Activated CD4-positive, alpha-beta T cell treated with anti-CD3 and anti-CD28 coated beads, Interleukin-2, amount 10 ng/mL, durations not matched to agents 24 days and 14 days (primary cell): ENCODE data around the gene TBX21. TPM values are rescaled to one million over a fixed set of nuclear protein-coding genes. Genes with fewer than 3 reads are reported as not detected.

ENCODE experiments used
- DNase-seq: peaks from one replicate; pipeline ENCODE4 v3.0.0; 2022
- H3K27ac Mint-ChIP-seq: one replicate; pipeline ENCODE4 v1.8.0; 2022; ENCODE audit warnings: mild to moderate bottlenecking, mixed read lengths
- H3K27me3 Mint-ChIP-seq: one replicate; pipeline ENCODE4 v1.8.0; 2022; ENCODE audit warnings: mixed read lengths
- H3K36me3 Mint-ChIP-seq: one replicate; pipeline ENCODE4 v1.8.0; 2022; ENCODE audit warnings: low read depth, mild to moderate bottlenecking, mixed read lengths
- H3K4me1 Mint-ChIP-seq: one replicate; pipeline ENCODE4 v1.8.0; 2021; ENCODE audit warnings: mixed read lengths
- H3K4me3 Mint-ChIP-seq: one replicate; pipeline ENCODE4 v1.8.0; 2022; ENCODE audit warnings: mild to moderate bottlenecking, moderate library complexity, mixed read lengths
- H3K9me3 Mint-ChIP-seq: one replicate; pipeline ENCODE4 v1.8.0; 2021; ENCODE audit warnings: mixed read lengths
- intact Hi-C: fragments of 100-400 bp; cut with micrococcal nuclease; formaldehyde crosslinking; loops from one replicate; pipeline ENCODE4 v1.15.1; 2023
- total RNA-seq: library from RNA; stranded (reverse); gene quantifications from 2 replicates; pipeline ENCODE4 v1.2.3, GENCODE V29; 2022

The TBX21 gene
- total RNA-seq, 1 donor from 2014 or later, result 66.4 TPM

DNA sequence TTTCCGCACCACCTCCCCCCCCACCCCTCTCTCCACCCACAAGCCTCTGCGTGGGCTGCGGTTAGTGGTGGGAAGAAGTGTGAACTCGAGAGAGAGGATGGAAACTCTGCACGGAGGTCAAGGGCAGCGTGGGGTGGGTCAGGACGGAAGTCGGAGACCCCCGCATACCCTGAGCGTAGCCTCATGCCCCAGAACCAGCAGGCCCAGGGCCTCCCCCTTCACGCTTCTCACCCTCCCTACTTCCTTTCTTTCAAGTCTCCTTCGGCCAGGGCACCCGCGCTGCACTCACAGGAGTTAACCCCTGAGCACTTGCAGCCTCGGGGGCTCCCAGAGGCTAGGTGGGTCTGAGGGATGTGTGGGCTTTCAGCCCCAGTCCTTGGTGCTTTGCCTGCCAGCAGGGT, 29.8 kb upstream of the TBX21 start:
- Mint-ChIP-seq H3K27me3 (no peaks in the 10 kb centered on the region), H3K9me3 (no peaks in the 10 kb centered on the region), H3K4me3 (peak overlapping the region; percentile 79), H3K27ac (peak overlapping the region; percentile 87), H3K36me3 (peaks cover 17% of the 10 kb centered on the region), H3K4me1 (peaks cover 76% of the 10 kb centered on the region)
- intact Hi-C loops, result no loop called here
- DNase-seq, result peak; percentile 83

DNA sequence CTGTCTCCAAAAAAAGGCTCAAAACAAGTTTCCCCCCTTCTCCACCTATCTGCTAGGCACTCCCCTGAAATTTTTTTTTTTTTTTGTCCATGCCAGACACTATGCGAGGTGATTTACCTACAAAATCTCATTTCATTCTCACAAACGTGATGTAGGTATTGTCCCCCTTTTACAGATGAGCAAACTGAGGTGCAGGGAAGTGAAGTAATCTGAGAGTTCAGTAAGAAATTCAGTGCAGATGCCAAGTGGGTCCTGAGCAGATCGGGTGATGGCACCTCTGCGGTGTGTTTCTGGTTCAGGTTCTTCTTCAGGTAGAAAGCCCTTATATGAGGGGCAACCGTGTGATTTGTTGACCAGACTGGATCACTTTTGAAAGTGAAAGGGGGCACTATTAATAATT, 29.4 kb upstream of the TBX21 start:
- Mint-ChIP-seq H3K4me3 (peak overlapping the region; percentile 79), H3K27me3 (no peaks in the 10 kb centered on the region), H3K4me1 (peaks cover 75% of the 10 kb centered on the region), H3K36me3 (peaks cover 16% of the 10 kb centered on the region), H3K27ac (peak overlapping the region; percentile 87), H3K9me3 (no peaks in the 10 kb centered on the region)
- intact Hi-C loops, result no loop called here
- DNase-seq, result no peak

DNA sequence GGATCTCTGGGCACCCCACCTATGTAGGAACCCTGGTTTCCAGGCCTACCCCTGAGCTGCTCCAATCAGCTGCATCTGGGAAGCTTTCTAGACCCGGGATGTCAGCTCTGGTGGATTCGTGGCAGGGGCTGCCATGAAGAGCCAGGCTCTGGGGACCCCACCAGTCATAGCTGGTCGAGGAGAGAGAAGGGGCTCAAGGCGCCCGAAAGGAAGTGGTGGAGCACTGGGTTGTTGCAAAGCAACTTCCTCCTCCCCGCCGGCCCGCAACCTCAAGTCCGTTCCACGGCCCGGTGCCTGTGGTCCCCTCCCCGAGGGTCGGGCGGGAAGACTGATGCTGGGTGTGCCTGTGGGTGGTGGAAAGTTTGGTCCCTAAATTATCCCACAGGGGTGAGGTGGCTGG, 28.9 kb upstream of the TBX21 start:
- peak overlapping the region; percentile 79 for H3K4me3 Mint-ChIP-seq
- peaks cover 70% of the 10 kb centered on the region for H3K4me1 Mint-ChIP-seq
- peak; percentile 72 for DNase-seq
- H3K27me3 Mint-ChIP-seq, result no peaks in the 10 kb centered on the region
- intact Hi-C loops, result no loop called here
- H3K9me3 Mint-ChIP-seq, result no peaks in the 10 kb centered on the region
- H3K27ac Mint-ChIP-seq, result peak overlapping the region; percentile 87
- H3K36me3 Mint-ChIP-seq, result peaks cover 14% of the 10 kb centered on the region

DNA sequence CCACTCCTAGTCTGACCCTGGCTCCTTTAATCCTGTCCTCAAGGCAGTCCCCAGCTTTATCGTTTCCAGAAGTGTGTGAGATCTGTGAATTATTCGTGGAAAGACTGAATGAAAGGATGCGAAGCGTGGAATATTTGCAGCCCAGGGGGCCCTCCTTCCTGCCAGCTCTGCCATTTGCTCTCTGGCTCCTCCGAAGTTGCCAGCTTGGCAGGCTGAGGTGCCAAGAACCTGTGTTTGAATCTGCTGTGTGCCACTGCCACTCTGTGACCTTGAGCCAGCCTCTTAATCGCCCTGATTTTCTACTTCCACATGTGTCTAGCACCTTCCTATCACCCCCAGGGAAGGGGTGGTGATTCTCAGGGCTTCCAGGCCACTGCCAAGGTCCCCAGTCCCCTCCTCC, 28.3 kb upstream of the TBX21 start:
- H3K9me3 Mint-ChIP-seq, result no peaks in the 10 kb centered on the region
- DNase-seq, result peak; percentile 55
- intact Hi-C loops, result loop anchor here (1.0 kb wide), 1 partner anchor 31 kb away; no protein-coding TSS in a partner anchor
- H3K4me3 Mint-ChIP-seq, result peak overlapping the region; percentile 79
- peaks cover 12% of the 10 kb centered on the region for H3K36me3 Mint-ChIP-seq
- peaks cover 69% of the 10 kb centered on the region for H3K4me1 Mint-ChIP-seq
- no peaks in the 10 kb centered on the region for H3K27me3 Mint-ChIP-seq
- H3K27ac Mint-ChIP-seq, result peak overlapping the region; percentile 98

DNA sequence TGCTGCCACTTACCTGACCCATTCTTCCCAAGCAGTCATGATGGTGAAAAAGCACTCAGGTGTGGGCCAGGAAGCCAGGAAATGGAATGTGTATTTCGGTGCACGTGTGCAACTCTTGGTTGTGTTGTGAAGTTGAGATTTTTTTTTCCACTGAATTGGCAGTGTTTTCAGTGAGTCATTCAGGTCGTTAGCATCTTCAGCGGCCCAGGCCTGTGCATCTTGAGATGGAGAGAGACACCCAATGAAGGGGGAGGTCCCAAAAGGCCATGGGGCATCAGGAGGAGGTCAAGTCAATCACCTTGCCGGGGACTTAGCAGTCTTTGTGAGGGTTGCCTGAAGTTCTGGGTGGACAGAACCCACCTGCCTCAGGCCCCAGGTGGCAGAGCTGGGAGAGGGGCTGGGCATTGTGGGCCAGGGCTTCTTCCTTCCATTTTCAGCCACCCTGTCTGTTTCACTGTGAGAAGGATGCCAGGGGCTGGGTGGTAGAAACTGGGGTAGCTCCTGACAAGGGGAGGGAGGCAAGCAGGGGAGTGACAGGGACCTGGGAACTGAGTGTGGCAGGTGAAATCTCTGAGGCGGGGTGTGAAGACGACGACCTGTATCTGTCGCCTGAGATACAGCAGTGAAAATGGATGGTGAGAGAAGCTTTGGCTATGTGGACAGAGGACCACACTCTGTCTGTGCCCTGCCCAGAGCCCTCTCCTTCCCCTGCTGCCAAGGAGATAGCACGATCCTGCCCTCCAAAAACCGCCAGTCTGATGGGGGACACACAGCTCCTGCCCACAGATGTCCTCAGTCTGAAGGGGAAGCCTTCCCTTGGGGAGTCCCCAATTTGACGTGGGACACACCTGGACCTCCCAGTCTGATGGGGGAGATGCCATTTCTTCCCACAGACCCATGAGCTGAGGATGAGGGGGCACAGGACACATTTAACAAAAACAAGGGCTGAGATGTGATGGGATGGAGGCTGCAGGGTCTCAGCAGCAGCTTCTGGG, 27.2 kb upstream of the TBX21 start:
- intact Hi-C loops, result loop anchor here (1.0 kb wide), 2 partner anchors 13 to 29 kb away; no protein-coding TSS in a partner anchor
- Mint-ChIP-seq H3K9me3 (no peaks in the 10 kb centered on the region), H3K4me3 (peak overlapping the region; percentile 79), H3K4me1 (peaks cover 73% of the 10 kb centered on the region), H3K27me3 (no peaks in the 10 kb centered on the region), H3K36me3 (peaks cover 13% of the 10 kb centered on the region), H3K27ac (peak overlapping the region; percentile 98)
- DNase-seq, result peak; percentile 82

DNA sequence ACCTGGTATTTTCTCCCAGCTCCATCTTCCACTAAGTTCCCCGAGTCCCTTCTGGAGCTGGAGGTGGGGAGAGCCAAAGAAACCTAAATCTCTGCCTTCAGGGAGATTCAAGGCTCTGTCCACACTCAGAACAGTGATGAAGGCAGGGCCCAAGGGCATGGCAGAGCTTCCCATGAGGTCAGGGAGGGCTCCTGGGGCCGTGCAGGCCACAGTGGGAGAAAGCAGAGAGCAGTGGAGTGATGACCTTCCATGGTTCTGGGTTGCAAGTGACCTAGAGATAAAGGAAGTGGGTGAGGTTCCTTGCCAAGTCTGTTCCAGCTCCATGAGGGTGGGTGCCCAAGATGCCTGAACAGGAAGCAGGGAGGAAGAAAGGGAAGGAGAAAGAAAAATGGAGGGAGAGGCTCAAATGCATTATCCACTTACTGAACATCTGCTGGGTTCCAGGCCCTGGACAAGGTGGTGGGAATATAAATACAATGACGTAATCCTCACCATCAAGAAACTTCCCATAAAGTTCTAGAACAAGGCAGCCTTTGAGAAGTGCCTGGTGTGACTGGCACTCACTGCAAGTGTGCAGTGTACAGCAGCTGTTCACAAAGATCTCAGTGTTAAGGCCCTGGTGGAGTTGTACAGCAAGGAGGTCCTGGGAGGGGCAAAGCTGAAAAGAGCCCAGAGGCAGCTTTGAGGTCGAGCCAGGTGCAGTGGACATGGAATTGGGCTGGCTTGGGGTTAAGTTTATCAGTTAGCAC, 25.8 kb upstream of the TBX21 start:
- no peaks in the 10 kb centered on the region for H3K9me3 Mint-ChIP-seq
- H3K27me3 Mint-ChIP-seq, result no peaks in the 10 kb centered on the region
- H3K27ac Mint-ChIP-seq, result peak overlapping the region; percentile 98

DNA sequence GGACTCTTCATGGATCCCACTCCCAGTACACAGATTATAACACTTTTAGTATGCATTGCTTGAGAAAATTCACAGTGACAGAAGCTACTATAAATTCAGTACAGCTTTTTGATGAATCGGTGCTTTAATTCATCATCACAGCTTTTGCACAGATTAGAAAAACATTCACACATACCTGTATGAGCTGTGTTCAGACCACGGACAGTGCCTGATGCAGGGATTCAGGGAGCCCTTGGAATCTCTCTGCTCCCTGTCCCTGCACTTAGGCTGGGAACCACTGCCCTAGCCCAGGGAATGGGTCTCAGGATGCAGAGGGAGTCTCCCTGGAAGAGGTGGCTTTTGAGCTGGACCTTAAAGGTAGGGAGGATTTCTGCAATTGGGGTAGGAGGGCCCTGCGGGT, 25.2 kb upstream of the TBX21 start:
- Mint-ChIP-seq H3K36me3 (peaks cover 13% of the 10 kb centered on the region), H3K9me3 (no peaks in the 10 kb centered on the region), H3K27me3 (no peaks in the 10 kb centered on the region), H3K4me1 (peaks cover 66% of the 10 kb centered on the region), H3K27ac (no peak overlapping the region), H3K4me3 (no peak overlapping the region)
- no peak for DNase-seq
- intact Hi-C loops, result no loop called here

More for the DNA sequence above, 25.8 kb upstream of the TBX21 start:
- Mint-ChIP-seq H3K4me3 (peak overlapping the region; percentile 79), H3K4me1 (peaks cover 69% of the 10 kb centered on the region), H3K36me3 (peaks cover 13% of the 10 kb centered on the region)
- DNase-seq, result no peak
- intact Hi-C loops, result no loop called here

DNA sequence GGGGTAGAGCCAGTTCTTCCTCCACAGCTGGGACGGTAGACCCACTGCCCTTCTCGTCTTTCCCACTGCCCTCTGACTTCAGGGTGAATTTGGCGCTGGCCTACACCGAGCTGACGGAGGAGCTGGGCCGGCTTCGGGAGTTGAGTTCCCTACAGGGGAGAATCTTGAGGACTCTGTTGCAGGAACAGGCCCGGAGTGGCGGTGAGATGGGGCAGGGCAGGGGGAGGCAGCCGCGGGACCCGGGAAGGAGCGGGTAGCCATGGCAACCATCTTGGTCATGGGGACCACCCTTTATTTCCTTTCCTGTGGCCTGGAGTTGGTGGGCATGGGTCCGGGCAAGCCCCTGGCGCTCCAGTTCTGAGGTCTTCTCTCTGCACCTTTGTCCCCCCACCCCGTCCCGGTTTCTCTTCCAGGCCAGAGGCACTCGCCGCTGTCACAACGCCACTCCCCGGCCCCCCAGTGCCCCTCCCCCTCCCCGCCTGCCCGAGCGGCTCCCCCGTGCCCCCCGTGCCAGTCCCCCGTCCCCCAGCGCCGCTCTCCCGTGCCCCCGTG, 24.6 kb upstream of the TBX21 start:
- peaks cover 13% of the 10 kb centered on the region for H3K36me3 Mint-ChIP-seq
- H3K4me3 Mint-ChIP-seq, result no peak overlapping the region

DNA sequence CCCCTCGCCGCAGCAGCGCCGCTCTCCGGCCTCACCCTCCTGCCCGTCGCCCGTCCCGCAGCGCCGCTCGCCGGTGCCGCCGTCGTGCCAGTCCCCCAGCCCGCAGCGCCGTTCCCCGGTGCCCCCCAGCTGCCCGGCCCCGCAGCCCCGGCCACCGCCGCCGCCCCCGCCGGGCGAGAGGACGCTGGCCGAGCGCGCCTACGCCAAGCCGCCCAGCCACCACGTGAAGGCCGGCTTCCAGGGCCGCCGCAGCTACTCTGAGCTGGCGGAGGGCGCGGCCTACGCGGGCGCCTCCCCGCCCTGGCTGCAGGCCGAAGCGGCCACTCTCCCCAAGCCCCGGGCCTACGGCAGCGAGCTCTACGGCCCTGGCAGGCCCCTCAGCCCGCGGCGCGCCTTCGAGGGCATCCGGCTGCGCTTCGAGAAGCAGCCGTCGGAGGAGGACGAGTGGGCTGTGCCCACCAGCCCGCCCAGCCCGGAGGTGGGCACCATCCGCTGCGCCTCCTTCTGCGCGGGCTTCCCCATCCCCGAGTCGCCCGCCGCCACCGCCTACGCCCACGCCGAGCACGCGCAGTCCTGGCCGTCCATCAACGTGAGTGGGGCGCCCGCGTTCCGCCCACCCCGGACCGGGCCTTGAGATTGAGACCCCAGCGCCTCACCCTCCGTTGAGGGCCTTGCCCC, 24.0 kb upstream of the TBX21 start:
- Mint-ChIP-seq H3K27ac (no peak overlapping the region), H3K4me1 (peaks cover 58% of the 10 kb centered on the region), H3K36me3 (peaks cover 13% of the 10 kb centered on the region), H3K4me3 (no peak overlapping the region), H3K27me3 (no peaks in the 10 kb centered on the region), H3K9me3 (no peaks in the 10 kb centered on the region)
- no peak for DNase-seq
- intact Hi-C loops, result no loop called here

More for the DNA sequence above, 24.6 kb upstream of the TBX21 start:
- H3K27me3 Mint-ChIP-seq, result no peaks in the 10 kb centered on the region
- no peaks in the 10 kb centered on the region for H3K9me3 Mint-ChIP-seq
- DNase-seq, result no peak
- H3K27ac Mint-ChIP-seq, result no peak overlapping the region
- intact Hi-C loops, result no loop called here
- peaks cover 62% of the 10 kb centered on the region for H3K4me1 Mint-ChIP-seq

DNA sequence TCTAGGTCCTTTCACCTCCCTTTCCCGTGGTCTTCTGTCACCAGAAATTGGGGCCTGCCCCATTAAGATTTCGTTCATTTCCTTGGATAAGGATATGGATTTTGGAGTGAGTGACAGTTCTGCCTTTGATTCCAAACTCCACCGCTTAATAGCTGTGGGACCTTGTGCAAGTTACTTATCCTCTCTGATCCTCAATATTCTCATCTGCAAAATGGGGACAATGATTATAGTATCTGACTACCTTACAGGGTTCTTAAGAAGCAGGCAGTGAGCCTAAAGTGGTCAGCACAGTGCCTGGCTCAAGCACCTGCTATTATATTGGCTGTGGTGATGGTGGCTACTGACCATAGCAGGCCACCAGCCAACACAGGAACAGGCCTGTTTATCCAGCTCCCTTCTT, 23.4 kb upstream of the TBX21 start:
- peaks cover 13% of the 10 kb centered on the region for H3K36me3 Mint-ChIP-seq
- peaks cover 58% of the 10 kb centered on the region for H3K4me1 Mint-ChIP-seq
- no peaks in the 10 kb centered on the region for H3K27me3 Mint-ChIP-seq
- no peaks in the 10 kb centered on the region for H3K9me3 Mint-ChIP-seq
- no peak overlapping the region for H3K4me3 Mint-ChIP-seq
- intact Hi-C loops, result no loop called here
- H3K27ac Mint-ChIP-seq, result no peak overlapping the region
- no peak for DNase-seq

DNA sequence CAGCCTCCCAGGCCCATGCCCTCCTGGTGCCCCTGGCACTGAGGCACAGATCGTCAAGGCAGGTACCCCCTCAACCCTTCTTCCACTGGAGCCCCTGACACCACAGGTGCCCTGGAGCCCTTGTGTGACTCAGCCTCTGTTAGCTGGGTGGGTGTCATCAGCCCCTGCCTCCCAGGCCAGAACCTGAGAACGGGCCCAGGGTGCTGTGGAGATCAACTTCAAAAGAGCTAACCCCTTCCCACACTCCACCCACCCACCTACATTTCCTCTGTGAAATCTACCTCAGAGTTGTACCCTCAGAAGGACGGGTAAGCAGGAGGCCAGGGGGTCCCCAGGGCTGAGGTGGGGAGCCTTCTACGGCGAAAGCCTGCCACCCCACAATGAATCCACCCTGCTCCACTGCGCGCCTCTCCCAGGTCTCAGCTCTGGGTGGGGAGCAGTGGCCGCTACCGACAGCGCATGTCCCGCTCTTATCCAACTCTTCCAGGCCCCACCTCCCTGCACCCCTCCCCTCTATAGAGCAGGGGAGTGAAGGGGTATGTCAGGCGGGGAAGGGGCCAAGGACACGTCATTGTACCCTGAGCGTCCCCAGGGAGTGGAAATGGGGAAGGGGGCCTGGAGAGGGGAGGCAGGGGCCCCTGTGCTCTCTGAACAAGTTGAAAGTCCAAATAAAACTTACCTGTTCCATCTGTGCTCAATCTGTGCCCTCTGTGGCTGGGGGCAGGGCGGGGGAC, 21.5 kb upstream of the TBX21 start:
- no peaks in the 10 kb centered on the region for H3K9me3 Mint-ChIP-seq
- DNase-seq, result no peak
- H3K4me3 Mint-ChIP-seq, result no peak overlapping the region
- intact Hi-C loops, result no loop called here
- H3K4me1 Mint-ChIP-seq, result peaks cover 55% of the 10 kb centered on the region
- no peaks in the 10 kb centered on the region for H3K27me3 Mint-ChIP-seq
- H3K27ac Mint-ChIP-seq, result no peak overlapping the region
- peaks cover 8% of the 10 kb centered on the region for H3K36me3 Mint-ChIP-seq

DNA sequence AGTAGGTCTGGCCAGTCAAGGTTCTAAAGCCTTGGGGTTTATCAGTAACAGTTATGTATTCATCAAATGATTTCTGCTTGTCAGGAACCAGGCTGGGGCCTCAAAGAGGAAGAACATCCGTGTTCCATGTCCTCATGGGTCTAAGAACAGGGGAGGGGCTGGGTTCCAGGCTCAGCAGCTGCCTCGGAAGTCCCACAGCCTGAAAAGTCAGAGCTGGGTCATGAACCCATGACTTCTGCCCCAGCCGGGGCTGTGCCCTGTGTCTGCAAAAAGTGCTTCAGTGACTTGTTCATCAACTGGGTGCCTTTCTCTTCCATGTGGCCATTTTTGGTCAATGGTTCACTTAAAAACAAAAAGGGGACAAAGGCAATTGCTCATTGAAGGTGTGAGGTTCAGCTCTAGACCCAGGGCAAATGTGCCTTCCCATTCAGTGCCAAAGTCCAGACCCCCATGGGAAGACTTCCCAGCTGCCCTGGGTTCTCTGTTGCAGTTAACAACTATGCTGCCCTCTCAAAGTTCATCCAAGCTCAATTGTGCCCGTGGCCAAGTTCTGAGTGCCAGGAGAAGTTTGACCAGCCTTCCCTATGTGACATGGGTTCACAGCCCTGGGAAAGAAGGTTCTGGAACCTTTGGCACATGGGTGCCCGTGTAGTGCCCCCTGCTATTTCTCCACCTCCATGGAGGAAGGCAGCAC, 20.6 kb upstream of the TBX21 start:
- H3K27me3 Mint-ChIP-seq, result no peaks in the 10 kb centered on the region
- DNase-seq, result no peak
- H3K9me3 Mint-ChIP-seq, result no peaks in the 10 kb centered on the region
- intact Hi-C loops, result no loop called here
- no peak overlapping the region for H3K27ac Mint-ChIP-seq
- peaks cover 55% of the 10 kb centered on the region for H3K4me1 Mint-ChIP-seq
- H3K4me3 Mint-ChIP-seq, result no peak overlapping the region
- H3K36me3 Mint-ChIP-seq, result peaks cover 8% of the 10 kb centered on the region
